HL-60 (cell line): ENCODE measurements around the gene DNASE1L3.

Experiments
- CTCF ChIP-seq: IDR thresholded peaks from one replicate; pipeline ENCODE4 v1.5.1; 2011; ENCODE audit warnings: low read length, control low read depth, inconsistent platforms; ENCODE audit not compliant: insufficient read depth
- POLR2AphosphoS5 ChIP-seq: IDR thresholded peaks from 2 replicates; pipeline ENCODE4 v1.6.1; 2012; ENCODE audit warnings: low read depth
- REST ChIP-seq: IDR thresholded peaks from 2 replicates; pipeline ENCODE4 v1.6.1; 2012; ENCODE audit warnings: low read depth; ENCODE audit not compliant: insufficient replicate concordance

GRCh38 chr3:58177747-58178527, 32.8 kb downstream of the DNASE1L3 start:
- TF ChIP-seq CTCF: peak; percentile 81
- no peak for TF ChIP-seq POLR2AphosphoS5
- TF ChIP-seq REST: no peak
